ENCODE data around the gene CSK.

The CSK gene

DNA sequence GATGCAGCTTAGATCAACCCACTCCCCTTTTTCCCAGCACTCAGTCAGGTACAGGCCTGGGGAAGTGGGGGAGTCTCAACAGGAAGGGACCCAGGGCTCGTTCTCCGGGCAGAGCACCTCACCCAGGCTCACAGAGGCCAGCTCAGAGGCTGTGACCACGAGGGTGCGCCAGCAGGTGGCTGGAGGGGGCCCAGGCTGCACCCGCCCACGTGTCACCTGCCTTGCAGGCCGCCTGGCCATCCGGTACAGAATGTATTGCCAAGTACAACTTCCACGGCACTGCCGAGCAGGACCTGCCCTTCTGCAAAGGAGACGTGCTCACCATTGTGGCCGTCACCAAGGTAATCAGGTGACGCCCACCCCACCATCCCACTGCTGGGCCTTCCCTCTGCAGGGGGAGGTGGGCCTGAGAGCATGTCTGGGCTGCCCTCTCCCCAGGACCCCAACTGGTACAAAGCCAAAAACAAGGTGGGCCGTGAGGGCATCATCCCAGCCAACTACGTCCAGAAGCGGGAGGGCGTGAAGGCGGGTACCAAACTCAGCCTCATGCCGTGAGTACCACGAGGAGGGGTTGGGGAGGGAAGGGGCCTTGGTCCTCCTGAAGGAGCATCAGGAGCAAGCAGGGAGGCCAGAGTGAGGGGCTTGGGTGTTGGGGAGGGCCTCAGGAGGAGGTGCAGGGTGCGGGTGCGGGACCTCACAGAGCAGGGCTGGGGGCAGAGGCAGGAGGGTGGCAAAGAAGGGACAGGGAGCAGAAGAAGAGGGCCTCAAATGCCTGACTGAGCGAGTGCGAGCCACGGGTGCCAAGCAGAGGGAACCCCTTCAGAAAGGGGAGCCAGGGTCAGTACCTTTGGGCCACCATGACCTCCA lies 16.7 kb downstream of the CSK start:
- H3K36me3 ChIP-seq (ENCODE audit: control insufficient read depth, insufficient read depth, low read length), result no peaks in the 10 kb centered on the region
- H3K9ac ChIP-seq, result no peak overlapping the region
- no peak overlapping the region for H3K4me2 ChIP-seq (ENCODE audit: low read length)

DNA sequence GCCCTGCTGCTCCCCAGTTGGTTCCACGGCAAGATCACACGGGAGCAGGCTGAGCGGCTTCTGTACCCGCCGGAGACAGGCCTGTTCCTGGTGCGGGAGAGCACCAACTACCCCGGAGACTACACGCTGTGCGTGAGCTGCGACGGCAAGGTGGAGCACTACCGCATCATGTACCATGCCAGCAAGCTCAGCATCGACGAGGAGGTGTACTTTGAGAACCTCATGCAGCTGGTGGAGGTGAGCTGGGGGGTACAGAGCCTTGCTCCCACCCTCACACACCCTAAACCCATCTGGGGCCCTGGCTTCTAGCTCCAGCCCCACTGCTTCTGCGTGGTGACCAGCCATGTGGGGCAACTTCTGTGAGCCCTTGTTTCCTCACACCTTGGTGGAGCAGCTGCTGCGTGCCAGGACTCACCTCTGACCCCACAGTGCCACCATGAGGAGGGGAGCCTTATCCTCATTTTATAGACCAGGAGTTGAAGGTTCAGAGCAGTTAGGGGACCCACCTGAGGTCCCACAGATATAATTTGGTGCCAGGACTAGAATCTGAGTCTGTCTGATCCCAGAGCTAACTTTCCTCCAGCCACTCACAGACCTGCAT lies 17.5 kb downstream of the CSK start:
- no peaks in the 10 kb centered on the region for H3K4me1 ChIP-seq
- TF ChIP-seq, protein P1, sequence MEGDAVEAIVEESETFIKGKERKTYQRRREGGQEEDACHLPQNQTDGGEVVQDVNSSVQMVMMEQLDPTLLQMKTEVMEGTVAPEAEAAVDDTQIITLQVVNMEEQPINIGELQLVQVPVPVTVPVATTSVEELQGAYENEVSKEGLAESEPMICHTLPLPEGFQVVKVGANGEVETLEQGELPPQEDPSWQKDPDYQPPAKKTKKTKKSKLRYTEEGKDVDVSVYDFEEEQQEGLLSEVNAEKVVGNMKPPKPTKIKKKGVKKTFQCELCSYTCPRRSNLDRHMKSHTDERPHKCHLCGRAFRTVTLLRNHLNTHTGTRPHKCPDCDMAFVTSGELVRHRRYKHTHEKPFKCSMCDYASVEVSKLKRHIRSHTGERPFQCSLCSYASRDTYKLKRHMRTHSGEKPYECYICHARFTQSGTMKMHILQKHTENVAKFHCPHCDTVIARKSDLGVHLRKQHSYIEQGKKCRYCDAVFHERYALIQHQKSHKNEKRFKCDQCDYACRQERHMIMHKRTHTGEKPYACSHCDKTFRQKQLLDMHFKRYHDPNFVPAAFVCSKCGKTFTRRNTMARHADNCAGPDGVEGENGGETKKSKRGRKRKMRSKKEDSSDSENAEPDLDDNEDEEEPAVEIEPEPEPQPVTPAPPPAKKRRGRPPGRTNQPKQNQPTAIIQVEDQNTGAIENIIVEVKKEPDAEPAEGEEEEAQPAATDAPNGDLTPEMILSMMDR (IDR thresholded peaks at IDR 0.05), result no peak
- H3K27ac ChIP-seq, result no peak overlapping the region
- no peak overlapping the region for H3K9ac ChIP-seq
- no peaks in the 10 kb centered on the region for H3K36me3 ChIP-seq (ENCODE audit: control insufficient read depth, insufficient read depth, low read length)
- H2AFZ ChIP-seq, result no peak overlapping the region
- H3K27me3 ChIP-seq (ENCODE audit: control insufficient read depth, insufficient read depth, low read length), result no peaks in the 10 kb centered on the region
- H3K4me3 ChIP-seq (ENCODE audit: low read depth, low read length), result no peak overlapping the region
- no peak overlapping the region for H3K4me2 ChIP-seq (ENCODE audit: low read length)
- no peaks in the 10 kb centered on the region for H3K9me3 ChIP-seq (ENCODE audit: control insufficient read depth, low read length)
- no peaks in the 10 kb centered on the region for H3K79me2 ChIP-seq

More for the DNA sequence above, 16.7 kb downstream of the CSK start:
- H2AFZ ChIP-seq, result no peak overlapping the region
- no peak overlapping the region for H3K4me3 ChIP-seq (ENCODE audit: low read depth, low read length)
- no peaks in the 10 kb centered on the region for H3K4me1 ChIP-seq
- no peaks in the 10 kb centered on the region for H3K79me2 ChIP-seq
- no peaks in the 10 kb centered on the region for H3K27me3 ChIP-seq (ENCODE audit: control insufficient read depth, insufficient read depth, low read length)
- TF ChIP-seq, protein P1 (IDR thresholded peaks at IDR 0.05), result no peak
- no peak overlapping the region for H3K27ac ChIP-seq
- H3K9me3 ChIP-seq (ENCODE audit: control insufficient read depth, low read length), result no peaks in the 10 kb centered on the region

DNA sequence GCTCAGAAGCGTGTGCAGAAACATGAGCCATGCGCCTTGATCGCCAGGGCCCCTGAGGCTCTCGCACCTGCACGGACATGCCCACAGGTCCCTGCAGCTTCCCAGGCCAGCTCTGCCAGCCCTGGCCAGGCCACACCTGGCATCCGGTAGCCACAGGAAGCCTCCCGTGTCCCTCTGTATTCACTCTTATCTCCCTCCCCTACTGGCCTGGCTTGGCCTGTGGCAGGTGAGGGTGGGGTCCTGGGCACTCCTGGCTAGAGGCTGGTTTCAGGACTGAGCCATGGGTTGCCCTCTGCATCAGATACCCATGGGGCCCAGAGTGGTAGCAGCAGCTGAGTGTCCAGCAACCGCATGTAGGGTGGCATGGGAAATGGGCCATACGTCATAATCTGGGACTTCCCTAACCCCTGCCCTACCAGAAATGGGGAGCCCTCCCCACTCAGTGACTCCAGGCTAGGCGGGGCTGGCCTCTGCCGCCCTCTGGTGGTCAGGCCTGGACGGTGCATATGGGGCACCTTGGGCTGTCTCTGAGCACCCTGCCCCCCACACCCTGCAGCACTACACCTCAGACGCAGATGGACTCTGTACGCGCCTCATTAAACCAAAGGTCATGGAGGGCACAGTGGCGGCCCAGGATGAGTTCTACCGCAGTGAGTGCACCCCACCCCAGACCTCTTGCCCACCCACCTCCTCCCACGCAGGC lies 18.1 kb downstream of the CSK start:
- Histone ChIP-seq H3K27me3 (ENCODE audit: control insufficient read depth, insufficient read depth, low read length) (no peaks in the 10 kb centered on the region), H3K9me3 (ENCODE audit: control insufficient read depth, low read length) (no peaks in the 10 kb centered on the region), H3K4me1 (no peaks in the 10 kb centered on the region), H2AFZ (no peak overlapping the region), H3K4me3 (ENCODE audit: low read depth, low read length) (no peak overlapping the region), H3K79me2 (no peaks in the 10 kb centered on the region), H3K4me2 (ENCODE audit: low read length) (no peak overlapping the region), H3K9ac (no peak overlapping the region), H3K27ac (no peak overlapping the region), H3K36me3 (ENCODE audit: control insufficient read depth, insufficient read depth, low read length) (no peaks in the 10 kb centered on the region)
- TF ChIP-seq, protein P1 (IDR thresholded peaks at IDR 0.05), result peak; percentile 89

DNA sequence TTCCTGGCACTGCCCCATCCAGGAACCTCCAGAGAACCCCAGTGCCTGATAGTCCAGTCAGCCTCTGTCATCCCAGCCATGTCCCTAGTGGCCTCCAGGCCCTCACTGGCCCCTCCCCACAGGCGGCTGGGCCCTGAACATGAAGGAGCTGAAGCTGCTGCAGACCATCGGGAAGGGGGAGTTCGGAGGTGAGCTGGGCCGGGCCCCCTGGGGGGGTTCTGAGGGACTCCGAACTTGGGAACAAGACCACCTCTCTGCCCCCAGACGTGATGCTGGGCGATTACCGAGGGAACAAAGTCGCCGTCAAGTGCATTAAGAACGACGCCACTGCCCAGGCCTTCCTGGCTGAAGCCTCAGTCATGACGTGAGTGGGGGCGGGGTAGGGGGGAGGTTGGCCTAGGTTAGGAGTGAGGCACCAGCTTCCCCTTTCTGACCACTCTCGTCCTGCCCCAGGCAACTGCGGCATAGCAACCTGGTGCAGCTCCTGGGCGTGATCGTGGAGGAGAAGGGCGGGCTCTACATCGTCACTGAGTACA lies 18.7 kb downstream of the CSK start:
- no peaks in the 10 kb centered on the region for H3K9me3 ChIP-seq (ENCODE audit: control insufficient read depth, low read length)
- H3K4me3 ChIP-seq (ENCODE audit: low read depth, low read length), result no peak overlapping the region
- no peak overlapping the region for H3K4me2 ChIP-seq (ENCODE audit: low read length)
- H3K36me3 ChIP-seq (ENCODE audit: control insufficient read depth, insufficient read depth, low read length), result no peaks in the 10 kb centered on the region
- no peaks in the 10 kb centered on the region for H3K79me2 ChIP-seq
- H3K27ac ChIP-seq, result no peak overlapping the region
- TF ChIP-seq, protein P1 (IDR thresholded peaks at IDR 0.05), result no peak
- H2AFZ ChIP-seq, result no peak overlapping the region
- H3K27me3 ChIP-seq (ENCODE audit: control insufficient read depth, insufficient read depth, low read length), result no peaks in the 10 kb centered on the region
- no peaks in the 10 kb centered on the region for H3K4me1 ChIP-seq
- no peak overlapping the region for H3K9ac ChIP-seq

Data from parathyroid adenoma (tissue), 2 donors.